SK-N-SH treated with all-trans-retinoic acid at 6 μM for 48 hours (cell line): Measurements from ENCODE around the gene VPS35.

ENCODE experiments used
- ATAC-seq: fragments of 200-7000 bp; cut with Tn5 transposase; 3 replicates; pipeline ENCODE4 v1.9.1; 2020; ENCODE audit warnings: mild to moderate bottlenecking, moderate library complexity
- ARNTL ChIP-seq: fragments of 450-650 bp; formaldehyde crosslinking; IDR thresholded peaks from 2 replicates; pipeline ENCODE4 v1.5.0; 2020; ENCODE audit warnings: low read depth, mild to moderate bottlenecking, moderate library complexity, borderline replicate concordance
- BACH2 ChIP-seq: fragments of 250-450 bp; sonication (Bioruptor Pico); IDR thresholded peaks from 2 replicates; pipeline ENCODE4 v1.9.0; 2021; ENCODE audit warnings: mild to moderate bottlenecking, borderline replicate concordance
- CSDC2 ChIP-seq: fragments of 250-450 bp; sonication (Bioruptor Pico); IDR thresholded peaks from 2 replicates; pipeline ENCODE4 v1.5.0; 2020; ENCODE audit warnings: mild to moderate bottlenecking, moderate library complexity
- CSRNP3 ChIP-seq: fragments of 250-450 bp; sonication (Bioruptor Pico); IDR thresholded peaks from 2 replicates; pipeline ENCODE4 v1.5.1; 2021; ENCODE audit warnings: mild to moderate bottlenecking, moderate library complexity
- GLIS3 ChIP-seq: fragments of 250-450 bp; sonication (Bioruptor Pico); IDR thresholded peaks from 2 replicates; pipeline ENCODE4 v1.5.0; 2020; ENCODE audit warnings: mild to moderate bottlenecking, moderate library complexity
- ISL1 ChIP-seq: fragments of 250-450 bp; sonication (Bioruptor Pico); IDR thresholded peaks from 2 replicates; pipeline ENCODE4 v2.1.2; 2022; ENCODE audit warnings: mild to moderate bottlenecking, moderate library complexity
- OSR1 ChIP-seq: fragments of 250-450 bp; sonication (Bioruptor Pico); IDR thresholded peaks from 2 replicates; pipeline ENCODE4 v1.8.0; 2022; ENCODE audit warnings: moderate library complexity, mild to moderate bottlenecking, inconsistent platforms
- POU6F1 ChIP-seq: fragments of 250-450 bp; sonication (Bioruptor Pico); IDR thresholded peaks from 2 replicates; pipeline ENCODE4 v1.8.0; 2021; ENCODE audit warnings: low read depth, mild to moderate bottlenecking, moderate library complexity, borderline replicate concordance
- PPARA ChIP-seq: fragments of 250-450 bp; sonication (Bioruptor Pico); IDR thresholded peaks from 2 replicates; pipeline ENCODE4 v1.5.0; 2020; ENCODE audit warnings: mild to moderate bottlenecking, borderline replicate concordance
- RARB ChIP-seq: fragments of 250-450 bp; sonication (Bioruptor Pico); IDR thresholded peaks from 2 replicates; pipeline ENCODE4 v1.8.0; 2021; ENCODE audit warnings: mild to moderate bottlenecking, moderate library complexity
- SNAI2 ChIP-seq: fragments of 250-450 bp; sonication (Bioruptor Pico); IDR thresholded peaks from 2 replicates; pipeline ENCODE4 v1.5.0; 2020; ENCODE audit warnings: mild to moderate bottlenecking, moderate library complexity
- TCF4 ChIP-seq: fragments of 250-450 bp; sonication (Bioruptor Pico); IDR thresholded peaks from 2 replicates; pipeline ENCODE4 v1.8.0; 2021; ENCODE audit warnings: mild to moderate bottlenecking, moderate library complexity, borderline replicate concordance
- TOX ChIP-seq: fragments of 250-450 bp; sonication (Bioruptor Pico); IDR thresholded peaks from 2 replicates; pipeline ENCODE4 v1.8.0; 2021; ENCODE audit warnings: mild to moderate bottlenecking, moderate library complexity, borderline replicate concordance
- ZC3H10 ChIP-seq: fragments of 250-450 bp; sonication (Bioruptor Pico); IDR thresholded peaks from 2 replicates; pipeline ENCODE4 v1.5.1; 2021; ENCODE audit warnings: mild to moderate bottlenecking, moderate library complexity
- ZFP30 ChIP-seq: fragments of 450-650 bp; formaldehyde crosslinking; IDR thresholded peaks from 2 replicates; pipeline ENCODE4 v1.5.0; 2022; ENCODE audit warnings: mild to moderate bottlenecking, moderate library complexity
- ZNF565 ChIP-seq: fragments of 450-650 bp; formaldehyde crosslinking; conservative IDR thresholded peaks from 2 replicates; pipeline ENCODE4 v1.5.0; 2020; ENCODE audit warnings: low read depth, mild to moderate bottlenecking, moderate library complexity
- ZNF70 ChIP-seq: fragments of 450-650 bp; formaldehyde crosslinking; IDR thresholded peaks from 2 replicates; pipeline ENCODE4 v1.5.0; 2020; ENCODE audit warnings: mild to moderate bottlenecking, moderate library complexity
- ZNF8 ChIP-seq: fragments of 450-650 bp; formaldehyde crosslinking; IDR thresholded peaks from 2 replicates; pipeline ENCODE4 v1.5.0; 2020; ENCODE audit warnings: mild to moderate bottlenecking, moderate library complexity
- TF ChIP-seq, protein P1 (sequence below): fragments of 250-450 bp; sonication (Bioruptor Pico); IDR thresholded peaks from 2 replicates; pipeline ENCODE4 v1.5.1; 2020; ENCODE audit warnings: low read depth, mild to moderate bottlenecking, moderate library complexity
- TF ChIP-seq, protein P2 (sequence below): fragments of 250-450 bp; sonication (Bioruptor Pico); IDR thresholded peaks from 2 replicates; pipeline ENCODE4 v1.5.0; 2020; ENCODE audit warnings: mild to moderate bottlenecking, moderate library complexity

VPS35 gene

DNA sequence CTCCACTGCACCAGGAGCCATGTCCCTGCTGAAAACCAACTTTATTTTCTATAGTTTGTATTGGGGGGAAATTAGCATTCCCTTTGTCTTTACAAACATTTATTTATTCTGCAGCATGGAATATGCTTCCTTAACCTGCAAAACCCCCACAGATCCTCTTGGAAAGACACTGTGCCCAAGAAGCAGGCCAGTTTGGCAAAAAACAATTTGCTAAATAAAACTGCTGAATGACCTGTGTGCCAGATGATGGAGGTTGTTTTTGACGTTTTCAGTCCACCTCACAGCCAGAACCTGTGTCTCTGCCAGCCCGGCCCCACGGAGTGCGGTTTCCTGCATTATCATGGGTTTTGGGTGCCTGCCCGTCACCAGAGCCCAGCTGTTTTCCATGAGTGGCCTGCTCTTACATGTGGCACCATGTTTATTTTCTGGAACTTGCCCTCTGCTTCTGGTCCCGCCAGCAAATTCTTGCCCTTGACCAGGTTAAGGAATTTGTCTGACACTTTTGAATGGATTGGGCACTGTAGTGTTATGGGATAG is 26.9 kb upstream of the VPS35 start (continued):
- TF ChIP-seq POU6F1 (CRISPR knock-in tag) (no peak), CSRNP3 (CRISPR knock-in tag) (no peak)
- TF ChIP-seq, all 23 proteins: peak for 0

GRCh38 chr16:46714797-46715591 is 26.0 kb upstream of the VPS35 start:
- ATAC-seq, result no peak

GRCh38 chr16:46713634-46714033 is 24.7 kb upstream of the VPS35 start:
- TF ChIP-seq CSDC2 (CRISPR knock-in tag), result no peak
- TF ChIP-seq, protein P1, sequence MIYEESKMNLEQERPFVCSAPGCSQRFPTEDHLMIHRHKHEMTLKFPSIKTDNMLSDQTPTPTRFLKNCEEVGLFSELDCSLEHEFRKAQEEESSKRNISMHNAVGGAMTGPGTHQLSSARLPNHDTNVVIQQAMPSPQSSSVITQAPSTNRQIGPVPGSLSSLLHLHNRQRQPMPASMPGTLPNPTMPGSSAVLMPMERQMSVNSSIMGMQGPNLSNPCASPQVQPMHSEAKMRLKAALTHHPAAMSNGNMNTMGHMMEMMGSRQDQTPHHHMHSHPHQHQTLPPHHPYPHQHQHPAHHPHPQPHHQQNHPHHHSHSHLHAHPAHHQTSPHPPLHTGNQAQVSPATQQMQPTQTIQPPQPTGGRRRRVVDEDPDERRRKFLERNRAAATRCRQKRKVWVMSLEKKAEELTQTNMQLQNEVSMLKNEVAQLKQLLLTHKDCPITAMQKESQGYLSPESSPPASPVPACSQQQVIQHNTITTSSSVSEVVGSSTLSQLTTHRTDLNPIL, result no peak
- no peak for TF ChIP-seq ZNF565
- no peak for TF ChIP-seq ZNF70 (CRISPR knock-in tag)
- no peak for TF ChIP-seq PPARA (CRISPR knock-in tag)
- no peak for TF ChIP-seq OSR1 (CRISPR knock-in tag)
- TF ChIP-seq GLIS3 (CRISPR knock-in tag), result no peak
- TF ChIP-seq SNAI2, result no peak
- TF ChIP-seq ZFP30 (CRISPR knock-in tag), result no peak
- no peak for TF ChIP-seq TCF4 (CRISPR knock-in tag)
- no peak for TF ChIP-seq RARB (CRISPR knock-in tag)
- TF ChIP-seq BACH2 (CRISPR knock-in tag), result no peak
- no peak for TF ChIP-seq CSRNP3 (CRISPR knock-in tag)
- no peak for TF ChIP-seq TOX (CRISPR knock-in tag)
- ATAC-seq, result no peak

More at GRCh38 chr16:46714797-46715591, 26.0 kb upstream of the VPS35 start:
- no peak for TF ChIP-seq TCF4 (CRISPR knock-in tag)
- TF ChIP-seq CSDC2 (CRISPR knock-in tag), result no peak
- TF ChIP-seq BACH2 (CRISPR knock-in tag), result no peak
- TF ChIP-seq, protein P2, sequence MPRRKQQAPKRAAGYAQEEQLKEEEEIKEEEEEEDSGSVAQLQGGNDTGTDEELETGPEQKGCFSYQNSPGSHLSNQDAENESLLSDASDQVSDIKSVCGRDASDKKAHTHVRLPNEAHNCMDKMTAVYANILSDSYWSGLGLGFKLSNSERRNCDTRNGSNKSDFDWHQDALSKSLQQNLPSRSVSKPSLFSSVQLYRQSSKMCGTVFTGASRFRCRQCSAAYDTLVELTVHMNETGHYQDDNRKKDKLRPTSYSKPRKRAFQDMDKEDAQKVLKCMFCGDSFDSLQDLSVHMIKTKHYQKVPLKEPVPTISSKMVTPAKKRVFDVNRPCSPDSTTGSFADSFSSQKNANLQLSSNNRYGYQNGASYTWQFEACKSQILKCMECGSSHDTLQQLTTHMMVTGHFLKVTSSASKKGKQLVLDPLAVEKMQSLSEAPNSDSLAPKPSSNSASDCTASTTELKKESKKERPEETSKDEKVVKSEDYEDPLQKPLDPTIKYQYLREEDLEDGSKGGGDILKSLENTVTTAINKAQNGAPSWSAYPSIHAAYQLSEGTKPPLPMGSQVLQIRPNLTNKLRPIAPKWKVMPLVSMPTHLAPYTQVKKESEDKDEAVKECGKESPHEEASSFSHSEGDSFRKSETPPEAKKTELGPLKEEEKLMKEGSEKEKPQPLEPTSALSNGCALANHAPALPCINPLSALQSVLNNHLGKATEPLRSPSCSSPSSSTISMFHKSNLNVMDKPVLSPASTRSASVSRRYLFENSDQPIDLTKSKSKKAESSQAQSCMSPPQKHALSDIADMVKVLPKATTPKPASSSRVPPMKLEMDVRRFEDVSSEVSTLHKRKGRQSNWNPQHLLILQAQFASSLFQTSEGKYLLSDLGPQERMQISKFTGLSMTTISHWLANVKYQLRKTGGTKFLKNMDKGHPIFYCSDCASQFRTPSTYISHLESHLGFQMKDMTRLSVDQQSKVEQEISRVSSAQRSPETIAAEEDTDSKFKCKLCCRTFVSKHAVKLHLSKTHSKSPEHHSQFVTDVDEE (CRISPR knock-in tag), result no peak
- no peak for TF ChIP-seq TOX (CRISPR knock-in tag)
- TF ChIP-seq OSR1 (CRISPR knock-in tag), result no peak
- TF ChIP-seq ZNF565, result no peak
- TF ChIP-seq ZNF8, result no peak
- no peak for TF ChIP-seq ISL1 (CRISPR knock-in tag)
- TF ChIP-seq SNAI2, result no peak
- no peak for TF ChIP-seq ARNTL (CRISPR knock-in tag)
- TF ChIP-seq ZFP30 (CRISPR knock-in tag), result no peak
- TF ChIP-seq PPARA (CRISPR knock-in tag), result no peak
- no peak for TF ChIP-seq ZNF70 (CRISPR knock-in tag)
- no peak for TF ChIP-seq CSRNP3 (CRISPR knock-in tag)
- TF ChIP-seq ZC3H10 (CRISPR knock-in tag), result no peak
